HepG2 (cell line): ENCODE data around the gene KIF6. TPM values are rescaled to one million over a fixed set of nuclear protein-coding genes. Genes with fewer than 3 reads are reported as not detected.

Experiments used
- ATAC-seq: fragments of 200-7000 bp; cut with Tn5 transposase; 3 replicates; pipeline ENCODE4 v1.9.1; 2020; ENCODE audit warnings: mild to moderate bottlenecking, moderate library complexity
- BruUV-seq: library from RNA; stranded (reverse); fragments of 400-500 nt; replicated peaks from 2 replicates; lab custom pipeline; 2021; lab: Mats Ljungman, UMichigan
- CTCF ChIA-PET: fragments of 300-600 bp; formaldehyde crosslinking; extraction: SDS; loops from one replicate; lab custom pipeline; 2021; ENCODE audit warnings: low total read pairs, inconsistent platforms, low intra/inter-chr PET ratio; lab: Yijun Ruan, JAX
- POLR2A ChIA-PET: fragments of 350-600 bp; sonication (Branson Sonifier 250); formaldehyde crosslinking; loops from one replicate; lab custom pipeline; 2020; ENCODE audit warnings: antibody characterized with exemption, inconsistent platforms; lab: Yijun Ruan, JAX
- DNase-seq: peaks from one replicate; pipeline ENCODE4 v3.0.0-alpha.2; 2015; ENCODE audit warnings: low spot score
- FAIRE-seq: peaks from 3 replicates; lab custom pipeline; 2011; peaks lifted over from hg19 to GRCh38; lab: Jason Lieb, UNC
- H2AFZ ChIP-seq: one replicate; pipeline ENCODE4 v1.6.1; 2011; ENCODE audit warnings: low read length, inconsistent platforms
- H3K27ac ChIP-seq: fragments of 300-600 bp; 3 replicates; pipeline ENCODE4 v1.8.0; 2011; ENCODE audit warnings: mixed run types, mild to moderate bottlenecking, mixed read lengths, low read length, inconsistent platforms; ENCODE audit not compliant: insufficient read depth; ENCODE audit errors: extremely low read length
- H3K27me3 ChIP-seq, 2 experiments: fragments of 200-600 bp in 1 of 2; 2 replicates in 1 of 2; 3 replicates in 1 of 2; pipeline versions ENCODE4 v1.6.0 to v1.8.0; 2011; ENCODE audit warnings: low read length in 2 of 2, mild to moderate bottlenecking in 2 of 2, moderate library complexity in 2 of 2, inconsistent platforms in 1 of 2; ENCODE audit not compliant: insufficient read depth in 2 of 2, control insufficient read depth in 1 of 2
- H3K36me3 ChIP-seq, 2 experiments: fragments of 200-600 bp in 1 of 2; replicated peaks in 1 of 2; 2 replicates in 1 of 2; 3 replicates in 1 of 2; pipeline versions ENCODE4 v1.5.1 to v1.8.0; 2011; ENCODE audit warnings: low read length in 2 of 2, inconsistent platforms in 1 of 2; ENCODE audit not compliant: insufficient read depth in 2 of 2, control insufficient read depth in 1 of 2
- H3K4me1 ChIP-seq: 2 replicates; pipeline ENCODE4 v1.5.1; 2012; ENCODE audit warnings: low read length, inconsistent platforms; ENCODE audit not compliant: insufficient read depth
- H3K4me2 ChIP-seq: 2 replicates; pipeline ENCODE4 v1.6.0; 2011; ENCODE audit warnings: low read depth, low read length, inconsistent platforms
- H3K4me3 ChIP-seq, 3 experiments: fragments of 200-600 bp in 1 of 3; sonication (generic), shearing (Covaris generic) in 1 of 3; replicated peaks in 1 of 3; 2 replicates each; pipeline ENCODE4 v1.5.1; 2011 to 2016; ENCODE audit warnings: low read length in 3 of 3, inconsistent platforms in 2 of 3, low read depth in 2 of 3, mild to moderate bottlenecking in 2 of 3, control low read depth in 1 of 3, mixed read lengths in 1 of 3; ENCODE audit not compliant: insufficient read depth in 1 of 3
- H3K79me2 ChIP-seq: one replicate; pipeline ENCODE4 v1.6.1; 2011; ENCODE audit warnings: low read length, inconsistent platforms; ENCODE audit not compliant: insufficient read depth
- H3K9ac ChIP-seq: 2 replicates; pipeline ENCODE4 v1.6.0; 2011; ENCODE audit warnings: mild to moderate bottlenecking, low read depth, low read length, inconsistent platforms; ENCODE audit not compliant: insufficient read depth
- H3K9me3 ChIP-seq: 2 replicates; pipeline ENCODE4 v1.5.1; 2012; ENCODE audit warnings: mild to moderate bottlenecking, low read length
- H4K20me1 ChIP-seq: 2 replicates; pipeline ENCODE4 v1.6.0; 2011; ENCODE audit warnings: inconsistent platforms, mild to moderate bottlenecking, low read length, moderate library complexity; ENCODE audit not compliant: insufficient read depth
- AHDC1 ChIP-seq: sonication (generic); formaldehyde crosslinking; IDR thresholded peaks from 2 replicates; pipeline ENCODE4 v1.5.1; 2020; ENCODE audit warnings: mild to moderate bottlenecking, missing genetic modification reagents, borderline replicate concordance
- CBX1 ChIP-seq: IDR thresholded peaks from one replicate; pipeline ENCODE4 v1.6.1; 2016; ENCODE audit warnings: antibody characterized with exemption, low read depth
- FOXM1 ChIP-seq: sonication (generic); formaldehyde crosslinking; IDR thresholded peaks from 2 replicates; pipeline ENCODE4 v1.5.0; 2020; ENCODE audit warnings: missing genetic modification reagents
- GABPB1 ChIP-seq: IDR thresholded peaks from 2 replicates; pipeline ENCODE4 v1.6.1; 2016; ENCODE audit warnings: mild to moderate bottlenecking, missing genetic modification reagents, moderate library complexity, missing compliant biosample characterization
- GATA4 ChIP-seq: sonication (generic); IDR thresholded peaks from 2 replicates; pipeline ENCODE4 v1.6.1; 2016; ENCODE audit warnings: antibody characterized with exemption, low read depth, borderline replicate concordance
- GTF2F1 ChIP-seq: fragments of 150-350 bp; IDR thresholded peaks from 2 replicates; pipeline ENCODE4 v1.6.1; 2014; ENCODE audit warnings: low read length
- KLF12 ChIP-seq: sonication (generic); formaldehyde crosslinking; IDR thresholded peaks from 2 replicates; pipeline ENCODE4 v1.4.0; 2020; ENCODE audit warnings: missing genetic modification reagents, borderline replicate concordance
- MBNL3 ChIP-seq: fragments of 250-450 bp; sonication (Bioruptor Pico); conservative IDR thresholded peaks from 2 replicates; pipeline ENCODE4 v1.8.0; 2022; ENCODE audit warnings: mild to moderate bottlenecking, inconsistent platforms
- NR1H2 ChIP-seq: sonication (generic); formaldehyde crosslinking; IDR thresholded peaks from 2 replicates; pipeline ENCODE4 v1.8.1; 2022; ENCODE audit warnings: low read depth, missing genetic modification reagents, borderline replicate concordance
- NR2C2 ChIP-seq: sonication (generic); formaldehyde crosslinking; IDR thresholded peaks from 2 replicates; pipeline ENCODE4 v1.4.0; 2020; ENCODE audit warnings: missing genetic modification reagents, mild to moderate bottlenecking, moderate library complexity, borderline replicate concordance
- POGZ ChIP-seq: sonication (generic); formaldehyde crosslinking; IDR thresholded peaks from 2 replicates; pipeline ENCODE4 v1.4.0; 2020; ENCODE audit warnings: mild to moderate bottlenecking, missing genetic modification reagents
- POLR2AphosphoS5 ChIP-seq: IDR thresholded peaks from 2 replicates; pipeline ENCODE4 v1.6.1; 2012; ENCODE audit warnings: low read depth, low read length
- SRSF9 ChIP-seq: fragments of 200-400 bp; formaldehyde crosslinking; IDR thresholded peaks from 2 replicates; pipeline ENCODE4 v1.6.1; 2018; ENCODE audit warnings: borderline replicate concordance, mild to moderate bottlenecking, low read depth, low read length; ENCODE audit not compliant: insufficient read depth, poor library complexity, severe bottlenecking
- TCF12 ChIP-seq, 2 experiments: fragments of 450-650 bp in 1 of 2; sonication (generic) in 1 of 2; formaldehyde crosslinking in 1 of 2; IDR thresholded peaks; 2 replicates each; pipeline versions ENCODE4 v1.6.1 to v1.8.0; 2017 to 2022; ENCODE audit warnings: antibody characterized with exemption in 1 of 2, mild to moderate bottlenecking in 1 of 2, missing genetic modification reagents in 1 of 2, moderate library complexity in 1 of 2
- ZBTB42 ChIP-seq: sonication (generic); formaldehyde crosslinking; IDR thresholded peaks from 2 replicates; pipeline ENCODE4 v1.5.0; 2020; ENCODE audit warnings: mild to moderate bottlenecking, missing genetic modification reagents
- ZNF496 ChIP-seq: sonication (generic); formaldehyde crosslinking; IDR thresholded peaks from 2 replicates; pipeline ENCODE4 v1.8.1; 2023; ENCODE audit warnings: mild to moderate bottlenecking, moderate library complexity, missing genetic modification reagents; ENCODE audit not compliant: insufficient replicate concordance
- in situ Hi-C: cut with HindIII; loops from 2 replicates; pipeline ENCODE4 v1.10.0; 2017; ENCODE audit warnings: low pct_unique_long_range_greater_than_20kb; ENCODE audit not compliant: extremely low pct_ligation_motif_present
- intact Hi-C: fragments of 100-400 bp; cut with micrococcal nuclease; formaldehyde crosslinking; loops from one replicate; pipeline ENCODE4 v1.10.0; 2022; ENCODE audit not compliant: unreplicated experiment
- polyA plus RNA-seq, 8 experiments: library from polyadenylated mRNA; depleted of rRNA in 3 of 8; stranded (reverse) in 7 of 8; unstranded in 1 of 8; fragments of >200 nt; fragmentation: Illumina TruSeq in 4 of 8; extraction: Trizol in 4 of 8; gene quantifications; 2 replicates each; pipeline versions ENCODE4 v1.2.1 to v1.2.3, GENCODE V29; 2011 to 2016; ENCODE audit warnings: low read depth in 4 of 8, missing spikeins in 1 of 8, mixed read lengths in 1 of 8; ENCODE audit not compliant: insufficient read depth in 1 of 8
- total RNA-seq, 5 experiments: library from RNA; depleted of rRNA; stranded (reverse); fragments of >200 nt; fragmentation: Illumina TruSeq; extraction: Trizol; gene quantifications; 2 replicates each; pipeline ENCODE4 v1.2.3, GENCODE V29; 2016; ENCODE audit warnings: low read depth in 1 of 5

The KIF6 gene
- total and polyA plus RNA-seq, 2 of the 13 experiments (the other 11 are each of a cell fraction or from before 2014, with no cell fraction given): 0.04 to 0.27 TPM

GRCh38 chr6:39560915-39561314 is 164.3 kb downstream of the KIF6 start:
- Histone ChIP-seq H3K79me2 (no peaks in the 10 kb centered on the region), H3K9ac (no peak overlapping the region), H2AFZ (no peak overlapping the region), H3K4me1 (no peaks in the 10 kb centered on the region), H3K27ac (no peak overlapping the region), H3K4me3 (no peak overlapping the region), H3K9me3 (no peaks in the 10 kb centered on the region), H3K4me2 (no peak overlapping the region), H4K20me1 (no peaks in the 10 kb centered on the region), H3K36me3 (no peaks in the 10 kb centered on the region), H3K27me3 (no peaks in the 10 kb centered on the region; a peak in 1 of 5 replicates)
- ATAC-seq (no peak), FAIRE-seq (no peak), DNase-seq (no peak)
- TF ChIP-seq FOXM1 (no peak), ZNF496 (CRISPR knock-in tag) (no peak), CBX1 (no peak), MBNL3 (CRISPR knock-in tag) (no peak), AHDC1 (CRISPR knock-in tag) (no peak), GTF2F1 (no peak), ZBTB42 (CRISPR knock-in tag) (no peak), GATA4 (no peak), POLR2AphosphoS5 (no peak), TCF12 (IDR thresholded peaks at IDR 0.05) (no peak), TCF12 (CRISPR knock-in tag; IDR thresholded peaks at IDR 0.05) (no peak), NR2C2 (CRISPR knock-in tag) (no peak), KLF12 (no peak), SRSF9 (no peak), NR1H2 (CRISPR knock-in tag) (no peak), POGZ (no peak), GABPB1 (no peak)
- BruUV-seq: no TSS peak
- ChIA-PET POLR2A (no interaction called here), CTCF (no interaction called here)
- in situ Hi-C loops (no loop called here), intact Hi-C loops (no loop called here)
